HCT116 (cell line): Measurements from ENCODE around the gene SEPTIN12.

ENCODE experiments used
- SP1 ChIP-seq: IDR thresholded peaks from 2 replicates; pipeline ENCODE4 v1.6.1; 2012; ENCODE audit warnings: low read depth
- SRF ChIP-seq: IDR thresholded peaks from 2 replicates; pipeline ENCODE4 v1.6.1; 2012; ENCODE audit warnings: low read depth
- TF ChIP-seq, protein P1 (sequence below), 3 experiments: fragments of 200-600 bp in 1 of 3; sonication (generic) in 1 of 3; IDR thresholded peaks in 2 of 3; conservative IDR thresholded peaks in 1 of 3; 2 replicates each; pipeline ENCODE4 v1.5.1; 2012 to 2017; ENCODE audit warnings: low read depth in 2 of 3, low read length in 2 of 3, antibody characterized with exemption in 1 of 3, borderline replicate concordance in 1 of 3, control low read depth in 1 of 3, mild to moderate bottlenecking in 1 of 3, mixed read lengths in 1 of 3, mixed run types in 1 of 3, moderate library complexity in 1 of 3; ENCODE audit not compliant: insufficient read depth in 1 of 3
- TF ChIP-seq, protein P2 (sequence below): IDR thresholded peaks from 2 replicates; pipeline ENCODE4 v1.6.1; 2012

DNA sequence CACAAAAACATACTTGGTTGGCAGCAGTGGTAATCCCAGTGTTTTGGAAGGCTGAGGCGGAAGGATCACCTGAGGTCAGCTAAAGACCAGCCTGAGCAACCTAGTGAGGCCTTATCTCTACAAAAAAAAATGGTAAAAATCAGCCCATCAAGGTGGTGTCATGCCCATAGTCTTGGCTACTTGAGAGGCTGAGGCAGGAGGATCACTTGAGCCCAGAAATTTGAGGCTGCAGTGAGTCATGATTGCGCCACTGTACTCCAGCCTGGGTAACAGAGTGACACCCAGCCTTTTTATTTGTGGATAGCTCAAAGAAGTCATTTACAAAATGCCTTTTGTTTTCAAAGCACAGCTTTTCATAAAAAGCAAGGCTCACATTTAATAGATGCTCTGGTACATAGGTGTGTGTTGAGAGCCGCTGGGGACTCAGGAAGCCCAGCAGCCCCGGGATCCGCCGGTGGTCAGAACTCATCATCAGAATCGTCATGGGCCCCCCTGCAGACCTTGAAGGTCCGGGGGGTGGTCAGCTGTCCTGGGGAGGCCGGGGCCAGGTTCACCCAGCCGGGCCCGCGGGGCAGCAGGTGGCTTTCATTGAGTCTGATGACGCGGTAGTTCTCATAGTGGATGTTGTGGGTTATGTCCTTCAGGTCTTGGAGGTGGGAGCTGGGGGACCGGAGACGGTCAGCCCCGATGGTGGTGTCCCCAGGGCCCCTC lies 10.7 kb downstream of the SEPTIN12 start:
- TF ChIP-seq, protein P1, sequence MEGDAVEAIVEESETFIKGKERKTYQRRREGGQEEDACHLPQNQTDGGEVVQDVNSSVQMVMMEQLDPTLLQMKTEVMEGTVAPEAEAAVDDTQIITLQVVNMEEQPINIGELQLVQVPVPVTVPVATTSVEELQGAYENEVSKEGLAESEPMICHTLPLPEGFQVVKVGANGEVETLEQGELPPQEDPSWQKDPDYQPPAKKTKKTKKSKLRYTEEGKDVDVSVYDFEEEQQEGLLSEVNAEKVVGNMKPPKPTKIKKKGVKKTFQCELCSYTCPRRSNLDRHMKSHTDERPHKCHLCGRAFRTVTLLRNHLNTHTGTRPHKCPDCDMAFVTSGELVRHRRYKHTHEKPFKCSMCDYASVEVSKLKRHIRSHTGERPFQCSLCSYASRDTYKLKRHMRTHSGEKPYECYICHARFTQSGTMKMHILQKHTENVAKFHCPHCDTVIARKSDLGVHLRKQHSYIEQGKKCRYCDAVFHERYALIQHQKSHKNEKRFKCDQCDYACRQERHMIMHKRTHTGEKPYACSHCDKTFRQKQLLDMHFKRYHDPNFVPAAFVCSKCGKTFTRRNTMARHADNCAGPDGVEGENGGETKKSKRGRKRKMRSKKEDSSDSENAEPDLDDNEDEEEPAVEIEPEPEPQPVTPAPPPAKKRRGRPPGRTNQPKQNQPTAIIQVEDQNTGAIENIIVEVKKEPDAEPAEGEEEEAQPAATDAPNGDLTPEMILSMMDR (IDR thresholded peaks at IDR 0.05 in 2 of 3, conservative IDR thresholded peaks at IDR 0.05 in 1 of 3; ENCODE audit: borderline replicate concordance in 1 of 3, insufficient read depth in 1 of 3, low read depth in 2 of 3, low read length in 2 of 3): no peak
- TF ChIP-seq SRF: no peak
- TF ChIP-seq, protein P2, sequence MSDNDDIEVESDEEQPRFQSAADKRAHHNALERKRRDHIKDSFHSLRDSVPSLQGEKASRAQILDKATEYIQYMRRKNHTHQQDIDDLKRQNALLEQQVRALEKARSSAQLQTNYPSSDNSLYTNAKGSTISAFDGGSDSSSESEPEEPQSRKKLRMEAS: no peak
- no peak for TF ChIP-seq SP1
